Ovary (tissue), 3 donors: ENCODE results near the gene MAPK1.
"Not testable (repeated sequence)": the region's sequence is repeated elsewhere in the genome, so short reads cannot be mapped to it uniquely, and the experiment has no call there.

Experiments
- CTCF ChIP-seq, 3 donors: fragments of 450-650 bp in 2 of 3; fragments of 200-600 bp in 1 of 3; IDR thresholded peaks; one replicate each; pipeline versions ENCODE4 v1.5.1 to v1.8.0; 2016 to 2022; ENCODE audit warnings: antibody characterized with exemption in 3 of 3, mild to moderate bottlenecking in 1 of 3
- EP300 ChIP-seq: sonication (generic); formaldehyde crosslinking; IDR thresholded peaks from one replicate; pipeline ENCODE4 v1.6.1; 2017; ENCODE audit warnings: antibody characterized with exemption
- donor health status: DM: no; HTN: no; CAD: no.

GRCh38 chr22:21914033-21914642 lies 46.7 kb upstream of the MAPK1 start:
- TF ChIP-seq CTCF (IDR thresholded peaks at IDR 0.05); EP300: not testable (repeated sequence)
